Measurements from ENCODE around the gene ZNF593OS.
A peak's percentile ranks its signal among the peaks of the same experiment; 100 is the strongest.

The ZNF593OS gene

DNA sequence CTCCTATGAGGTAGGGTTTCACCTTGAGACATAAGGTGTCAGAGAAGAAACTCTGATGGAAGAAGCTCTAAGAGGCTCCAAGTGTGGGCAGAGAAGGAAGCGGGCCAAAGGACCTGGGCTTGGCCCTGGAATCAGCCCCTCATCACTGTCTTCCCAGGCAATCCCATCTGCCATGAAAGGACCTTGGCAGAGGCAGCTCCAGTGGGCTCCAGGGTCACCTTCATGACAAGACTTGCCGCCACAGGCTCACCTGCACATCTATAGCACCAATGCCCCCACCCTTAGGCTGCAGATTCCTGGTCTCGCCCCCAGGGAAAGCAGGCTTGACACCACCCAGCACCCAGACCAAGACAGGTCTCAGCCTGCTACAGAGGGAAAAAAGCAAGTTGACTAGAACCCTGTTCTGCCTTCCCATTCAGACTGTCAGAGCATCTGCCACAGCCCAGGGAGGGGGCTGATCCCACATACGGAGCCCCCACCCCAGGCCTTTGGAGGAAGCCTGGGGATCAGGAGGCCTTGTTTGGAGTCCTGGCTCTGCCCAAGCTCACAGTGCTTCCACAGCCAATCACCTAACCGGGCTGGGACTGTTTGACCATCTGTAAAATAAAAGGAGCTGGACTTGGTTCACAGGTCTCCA is 13.2 kb downstream of the ZNF593OS start:
- no peak for DNase-seq

DNA sequence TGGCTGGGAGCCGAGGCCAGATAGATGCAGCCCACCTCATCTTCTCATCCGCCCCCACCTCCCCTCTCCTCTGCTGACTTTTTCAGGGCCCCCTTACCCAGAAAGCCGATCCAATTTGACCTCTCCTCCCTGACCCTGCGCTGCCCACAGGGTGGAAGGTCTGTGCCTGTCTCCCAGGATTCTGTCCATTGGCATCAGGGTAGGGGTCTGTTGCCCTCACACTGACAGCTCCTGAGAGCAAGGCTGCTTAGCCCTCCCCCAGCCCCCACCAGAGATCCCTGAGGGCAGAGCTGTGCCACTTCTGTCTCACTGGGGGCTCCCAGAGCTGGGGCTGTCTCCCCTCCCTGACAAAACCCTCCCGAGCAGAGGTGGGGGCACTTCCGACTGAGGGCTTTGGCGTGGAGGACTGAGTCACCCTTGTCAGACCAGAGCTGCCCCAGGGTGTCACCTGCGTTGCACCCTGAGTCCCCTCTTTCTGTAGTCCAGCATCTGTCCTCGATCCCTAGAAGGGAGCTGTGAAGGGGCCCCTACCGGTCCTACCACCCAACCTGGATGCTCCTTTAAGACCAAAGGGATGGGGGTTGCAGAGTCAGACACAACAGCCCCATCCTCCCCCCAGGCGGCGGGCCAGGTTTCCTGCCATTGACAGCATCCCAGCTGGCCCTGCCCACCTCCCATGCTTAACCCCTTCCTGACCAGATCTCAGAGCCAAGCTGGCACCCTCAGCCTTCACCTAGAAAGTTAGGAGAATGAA is 15.2 kb downstream of the ZNF593OS start:
- DNase-seq, result no peak

DNA sequence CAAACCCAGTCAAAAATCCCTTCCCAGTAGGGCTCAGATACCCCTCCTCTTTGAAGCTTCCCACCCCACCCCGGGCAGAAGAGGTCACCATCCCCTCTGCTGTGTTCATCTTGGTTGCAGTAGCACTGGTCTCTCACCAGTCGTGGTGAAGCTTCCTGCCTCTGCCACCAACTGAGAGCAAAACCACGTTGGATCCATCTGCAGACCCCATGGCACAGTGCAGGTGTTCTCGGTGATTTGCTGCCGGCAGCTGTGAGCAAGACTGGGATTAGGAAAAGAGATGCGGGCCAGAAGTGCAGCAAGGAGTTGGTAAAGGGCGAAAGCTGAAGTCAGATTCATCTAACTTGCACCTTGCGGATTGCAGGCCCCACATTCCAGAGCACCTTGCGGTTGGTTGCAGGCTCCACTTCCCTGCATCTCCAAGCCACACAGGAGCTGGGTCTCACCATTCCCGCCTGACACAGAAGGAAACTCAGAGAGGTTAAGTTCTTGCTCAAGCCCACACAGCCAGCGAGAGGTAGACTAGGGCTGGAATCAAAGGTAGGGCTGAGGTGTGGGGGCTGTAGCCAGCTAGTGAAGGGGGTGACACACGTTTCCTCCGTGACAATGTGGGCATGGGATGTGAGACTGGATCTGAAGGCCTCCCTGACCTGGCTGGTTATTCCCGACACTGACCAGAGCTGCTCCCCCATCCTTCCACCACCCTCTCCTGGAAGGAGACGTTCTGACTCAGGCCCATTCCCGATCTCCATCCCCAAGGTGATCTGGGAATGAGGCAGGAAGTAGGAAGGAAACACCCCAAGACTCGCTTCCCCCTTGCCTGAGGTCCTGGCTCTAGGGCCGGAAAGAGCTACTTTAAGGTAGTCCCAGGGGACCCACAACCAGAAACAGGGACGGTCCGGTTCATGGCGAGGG is 16.0 kb downstream of the ZNF593OS start:
- DNase-seq, result no peak

DNA sequence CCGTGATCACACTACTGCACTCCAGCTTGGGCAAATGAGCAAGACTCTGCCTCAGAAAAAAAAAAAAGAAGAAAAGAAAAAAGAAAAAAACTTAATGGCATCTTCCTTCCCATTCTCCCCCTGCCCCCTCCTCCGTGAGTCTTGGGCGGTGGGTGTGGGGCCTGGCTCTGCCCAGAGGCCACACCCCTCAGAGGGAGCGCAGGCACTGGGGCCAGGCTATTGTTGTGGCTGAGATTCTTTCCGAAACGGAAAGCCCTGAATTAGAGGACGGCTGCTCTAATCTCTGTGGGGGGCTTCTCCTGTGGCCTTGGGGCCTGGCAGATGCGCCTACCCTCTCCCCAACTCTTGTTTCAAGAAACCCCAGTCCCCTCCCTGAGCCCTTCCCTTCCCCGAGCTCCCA is 16.9 kb downstream of the ZNF593OS start:
- no peak for DNase-seq

DNA sequence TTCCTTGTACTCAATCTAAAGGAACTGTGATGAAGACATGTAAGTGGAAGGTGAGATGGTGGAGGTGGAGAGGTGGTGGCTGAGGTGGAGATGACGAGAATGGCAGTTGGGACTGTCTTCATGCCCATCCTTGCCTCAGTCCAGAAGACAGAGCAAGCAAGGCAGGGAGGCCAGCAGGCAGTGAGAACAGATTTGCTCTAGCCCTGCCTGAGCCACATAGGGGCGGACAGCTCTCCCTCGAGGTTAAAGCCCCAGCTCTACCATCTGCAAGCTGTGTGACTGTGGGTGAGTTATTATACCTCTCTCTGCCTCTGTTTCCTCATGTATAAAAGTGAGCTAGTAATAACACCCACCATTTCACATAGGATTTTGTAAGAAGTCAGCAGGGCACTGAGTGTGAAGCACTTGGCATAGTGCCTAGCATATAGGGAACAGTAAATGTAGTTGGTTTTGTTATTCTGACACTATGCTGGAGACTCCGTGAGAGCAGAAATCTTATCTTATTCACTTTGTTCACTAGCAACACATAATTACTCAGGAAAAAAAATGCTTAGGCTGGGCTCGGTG is 17.6 kb downstream of the ZNF593OS start:
- DNase-seq, result no peak

DNA sequence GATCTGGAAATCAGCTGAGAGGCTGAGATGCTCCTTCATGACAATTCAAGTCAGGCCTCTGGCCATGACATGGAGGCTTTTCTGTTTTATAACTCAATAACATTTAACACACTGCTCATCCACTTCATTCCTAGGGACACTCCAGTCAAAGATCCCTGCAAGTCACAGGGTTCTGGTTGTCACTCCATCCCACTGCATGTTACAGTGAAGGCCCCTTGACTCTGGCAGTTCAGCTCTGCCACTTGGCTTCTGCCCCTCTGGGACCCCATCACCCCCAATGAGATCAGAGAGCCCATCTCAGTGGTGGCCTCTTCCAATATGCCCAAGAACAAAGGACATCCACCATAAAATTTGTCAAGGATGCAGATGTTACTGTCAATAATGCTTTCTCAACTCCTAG is 22.7 kb downstream of the ZNF593OS start:
- DNase-seq, result no peak

DNA sequence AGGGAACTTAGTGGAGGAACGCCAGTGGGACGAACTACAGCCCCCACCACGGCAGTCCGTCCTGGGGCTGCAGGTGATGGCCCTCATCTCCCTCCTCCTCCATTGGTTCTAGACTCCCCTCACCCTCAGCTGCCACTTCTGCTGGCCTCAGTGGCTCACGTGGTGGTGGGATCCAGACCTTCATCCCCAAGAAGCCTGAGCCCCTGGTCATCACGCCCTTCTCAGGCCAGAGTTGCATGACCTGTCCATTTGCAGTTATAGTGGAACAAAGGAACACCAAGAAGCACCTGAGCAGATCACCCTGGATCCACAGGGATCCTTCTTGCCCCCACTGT is 25.7 kb downstream of the ZNF593OS start:
- no peak for DNase-seq

DNA sequence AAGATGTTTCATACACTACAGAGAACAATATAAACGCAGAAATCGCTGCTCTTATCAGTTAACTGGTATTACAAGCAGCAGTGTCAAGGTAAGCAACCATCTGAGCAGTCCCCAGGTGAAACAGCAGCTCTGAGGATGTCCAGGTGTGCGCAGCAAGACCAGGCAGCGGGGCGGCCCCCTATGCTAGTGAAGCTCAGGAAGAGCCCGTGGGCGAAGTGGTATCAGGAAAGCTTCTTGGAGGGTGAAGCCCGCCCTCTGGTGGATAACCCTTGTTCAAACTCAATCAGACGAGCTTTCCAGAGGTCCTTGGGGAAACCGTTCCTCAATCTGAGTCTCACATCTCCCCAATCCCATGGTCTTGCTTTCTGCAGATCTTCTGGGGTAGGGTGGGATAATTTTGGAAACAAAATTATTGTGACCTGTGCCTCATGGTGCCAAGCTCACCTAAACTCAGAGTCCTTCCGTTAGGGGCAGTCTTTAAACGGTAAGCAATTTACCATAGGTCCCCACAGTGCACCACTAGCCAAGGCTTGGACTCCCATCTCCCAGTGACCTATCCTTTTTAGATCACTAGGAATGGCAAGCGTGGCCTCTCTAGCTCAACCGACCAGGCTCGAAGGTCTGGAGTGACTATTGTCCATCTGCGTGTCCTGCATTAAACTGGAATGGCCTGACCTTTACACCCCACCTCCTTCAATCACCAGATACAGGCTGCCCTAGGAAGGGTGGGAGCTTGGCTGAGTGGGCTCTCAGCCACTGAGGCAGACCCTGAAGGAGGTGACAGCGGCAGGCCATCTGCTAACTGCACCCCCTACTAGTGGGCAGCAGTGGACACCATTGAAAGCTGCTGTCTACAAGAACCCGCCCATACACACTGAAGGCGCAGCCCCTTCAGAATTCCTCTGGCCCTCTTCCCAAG is 26.3 kb downstream of the ZNF593OS start:
- DNase-seq, result peak; percentile 93

DNA sequence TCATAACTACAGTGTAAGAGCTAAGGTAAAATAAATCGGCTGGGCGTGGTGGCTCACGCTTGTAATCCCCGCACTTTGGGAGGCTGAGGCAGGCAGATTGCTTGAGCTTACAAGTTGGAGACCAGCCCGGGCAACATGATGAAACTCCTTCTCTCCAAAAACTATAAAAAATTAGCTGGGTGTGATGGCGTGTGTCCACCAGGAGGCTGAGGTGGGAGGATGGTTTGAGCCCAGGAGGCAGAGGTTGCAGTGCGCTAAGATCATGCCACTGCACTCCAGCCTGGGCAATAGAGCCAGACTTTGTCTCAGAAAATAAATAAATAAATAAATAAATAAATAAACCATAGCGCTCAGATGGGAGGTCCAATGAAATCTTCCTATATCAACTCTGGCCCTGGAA is 29.5 kb downstream of the ZNF593OS start:
- no peak for DNase-seq

DNA sequence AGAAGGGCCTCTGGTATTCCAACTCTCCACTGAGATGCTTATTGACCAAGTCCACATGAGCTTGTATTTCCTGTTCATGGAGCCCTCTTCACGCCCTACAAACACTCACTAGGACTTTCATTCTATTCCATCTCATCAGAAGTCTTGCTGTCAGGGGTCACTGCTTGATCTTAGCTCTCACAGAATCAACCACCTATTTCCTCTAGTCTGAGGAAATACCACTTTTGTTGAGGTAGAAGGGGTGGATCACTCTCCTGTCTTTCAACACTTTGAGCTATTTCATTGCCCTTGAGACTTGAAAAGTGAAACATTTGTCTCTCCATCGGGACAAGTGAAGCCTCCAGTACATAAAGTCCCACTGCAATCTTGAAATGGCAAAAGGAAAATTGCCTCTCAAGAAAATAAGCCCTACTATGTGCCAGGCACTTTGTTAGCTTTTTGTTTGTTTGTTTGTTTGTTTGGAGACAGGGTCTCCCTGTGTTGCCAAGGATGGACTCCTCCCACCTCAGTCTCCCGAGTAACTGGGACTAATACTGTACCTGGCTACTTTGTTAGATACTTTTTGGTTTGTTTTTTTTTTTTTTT is 32.6 kb downstream of the ZNF593OS start:
- no peak for DNase-seq

DNA sequence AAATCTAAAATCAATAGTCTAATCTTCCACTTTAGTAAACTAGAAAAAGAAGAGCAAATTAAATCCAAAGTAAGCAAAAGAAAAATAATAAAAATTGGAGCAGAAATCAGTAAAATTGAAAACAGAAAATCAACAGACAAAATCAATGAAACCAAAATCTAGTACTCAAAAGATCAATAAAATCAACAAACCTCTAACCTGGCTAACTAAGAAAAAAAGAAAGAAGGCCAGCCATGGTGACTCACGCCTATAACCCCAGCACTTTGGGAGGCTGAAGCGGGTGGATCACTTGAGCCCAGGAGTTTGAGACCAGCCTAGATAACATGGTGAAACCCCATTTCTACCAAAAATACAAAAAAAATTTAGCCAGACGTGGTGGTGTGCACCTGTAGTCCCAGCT is 37.2 kb downstream of the ZNF593OS start:
- no peak for DNase-seq

DNA sequence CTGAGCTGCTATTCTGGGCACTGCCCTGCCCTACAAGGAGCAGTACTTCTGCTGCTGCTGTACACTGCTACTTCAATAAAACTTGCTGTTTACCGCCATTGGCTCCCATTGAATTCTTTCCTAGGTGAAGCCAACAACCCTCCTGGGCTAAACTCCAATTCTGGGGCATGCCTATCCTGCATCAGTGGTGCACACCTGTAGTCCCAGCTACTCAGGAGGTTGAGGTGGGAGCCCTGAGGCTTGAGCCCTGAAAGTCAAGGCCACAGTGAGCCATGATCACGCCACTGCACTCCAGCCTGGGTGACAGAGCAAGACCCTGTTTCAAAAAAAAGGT is 38.8 kb downstream of the ZNF593OS start:
- DNase-seq, result no peak

DNA sequence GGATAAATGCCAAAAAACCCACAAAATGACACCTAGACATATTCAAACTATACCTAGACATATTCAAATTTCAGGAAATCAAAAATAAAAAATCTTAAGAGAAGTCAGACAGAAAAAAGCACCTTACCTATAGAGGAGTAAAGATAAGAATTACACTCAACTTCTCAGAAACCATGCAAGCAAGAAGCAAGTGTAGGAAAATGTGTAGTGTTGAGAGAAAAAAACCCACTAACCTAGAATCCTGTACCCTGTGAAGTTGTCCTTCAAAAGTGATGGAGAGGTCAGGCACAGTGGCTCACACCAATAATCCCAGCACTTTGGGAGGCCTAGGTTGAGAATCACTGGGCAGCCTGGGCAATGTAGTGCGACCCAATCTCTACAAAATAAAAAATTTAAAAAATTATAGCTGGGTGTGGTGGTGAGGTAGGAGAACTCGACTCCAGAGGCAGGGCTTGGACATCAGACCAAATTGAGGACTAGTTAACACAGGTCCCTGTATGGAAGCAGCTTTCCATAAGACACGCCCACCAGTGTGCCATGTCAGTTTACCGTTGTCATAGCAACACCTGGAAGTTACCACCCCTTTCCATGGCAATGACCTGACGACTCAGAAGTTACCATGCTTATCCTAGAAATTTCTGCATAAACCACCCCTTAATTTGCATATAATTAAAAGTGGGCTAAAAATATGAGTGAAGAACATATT is 39.4 kb downstream of the ZNF593OS start:
- no peak for DNase-seq

DNA sequence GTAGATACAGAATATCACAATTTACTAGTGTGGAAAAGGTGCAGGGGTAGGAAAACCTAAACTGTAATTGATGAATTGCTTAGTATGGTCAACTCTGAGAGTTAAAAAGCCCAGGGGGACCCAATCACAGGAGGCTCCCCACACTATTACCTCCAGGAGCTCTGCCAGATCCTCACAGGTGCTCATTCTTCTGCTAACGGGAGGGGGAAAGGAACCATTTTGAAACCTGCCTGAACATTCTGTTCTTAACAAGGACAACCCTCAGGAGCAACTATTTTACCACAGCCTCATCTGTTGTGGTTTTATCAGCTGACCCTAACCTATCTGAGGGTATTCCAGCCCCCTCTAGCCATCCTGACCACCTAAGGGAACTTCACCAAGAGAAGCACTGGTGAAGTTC is 40.9 kb downstream of the ZNF593OS start:
- no peak for DNase-seq

DNA sequence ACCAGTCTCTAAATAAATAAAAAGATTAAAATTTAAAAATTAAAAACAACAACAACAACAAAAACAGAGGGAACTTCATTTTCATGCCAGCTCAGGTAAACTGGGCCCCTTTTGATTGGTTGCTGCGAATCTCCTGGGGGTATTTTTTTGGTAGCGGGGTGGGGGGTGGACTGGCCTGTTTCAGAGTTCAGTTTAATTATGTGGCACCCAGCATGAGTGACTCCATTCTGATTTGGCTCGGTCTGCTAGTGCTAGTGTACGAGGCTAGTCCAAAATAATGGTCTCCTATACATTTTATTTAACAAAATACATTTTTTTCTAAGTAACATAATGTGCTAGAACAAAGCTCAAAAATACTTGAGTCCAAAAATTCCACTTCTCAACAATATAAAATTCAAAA is 41.9 kb downstream of the ZNF593OS start:
- no peak for DNase-seq

DNA sequence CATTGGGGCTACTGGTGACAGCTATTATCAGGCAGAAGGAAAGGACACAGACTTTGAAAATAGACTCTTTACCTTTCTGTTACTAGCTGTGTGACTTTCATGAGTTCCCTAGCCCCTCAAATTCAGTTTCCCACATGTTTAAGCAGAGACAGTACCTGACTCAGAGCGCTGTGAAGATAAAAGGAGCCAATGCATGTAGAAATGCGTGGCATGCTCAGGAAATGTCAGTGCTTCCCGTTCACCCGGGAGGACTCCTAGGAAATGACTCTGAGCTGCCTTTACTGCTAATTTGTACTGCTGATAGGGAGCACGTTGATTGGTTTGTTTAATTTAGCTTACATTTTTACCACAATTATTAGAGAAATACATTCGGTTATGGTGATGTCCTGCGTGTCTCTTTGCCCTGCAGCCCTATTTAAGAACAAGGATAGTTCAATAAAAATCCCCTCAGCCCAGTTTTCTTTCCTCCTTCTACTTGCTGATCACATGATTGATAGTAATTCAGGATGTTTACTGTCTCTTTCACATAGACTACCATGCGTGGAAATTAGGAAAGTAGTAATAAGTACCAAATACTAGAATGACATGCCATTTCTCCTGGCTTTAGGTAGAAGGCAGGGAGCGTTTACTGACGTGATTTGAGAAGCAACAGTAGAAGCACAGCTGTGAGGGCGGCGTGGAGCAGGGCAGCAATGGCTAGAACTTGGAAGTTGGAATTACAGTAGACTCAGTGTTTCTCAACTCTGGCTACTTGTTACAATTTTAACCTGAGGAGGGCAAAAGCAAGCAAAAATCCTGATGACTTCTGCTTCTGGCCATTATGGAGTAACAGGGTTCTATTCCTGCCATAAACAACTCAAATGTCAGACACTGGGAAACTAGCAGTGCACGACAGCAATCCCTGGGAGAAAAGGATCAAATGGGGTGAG is 44.1 kb downstream of the ZNF593OS start:
- no peak for DNase-seq

DNA sequence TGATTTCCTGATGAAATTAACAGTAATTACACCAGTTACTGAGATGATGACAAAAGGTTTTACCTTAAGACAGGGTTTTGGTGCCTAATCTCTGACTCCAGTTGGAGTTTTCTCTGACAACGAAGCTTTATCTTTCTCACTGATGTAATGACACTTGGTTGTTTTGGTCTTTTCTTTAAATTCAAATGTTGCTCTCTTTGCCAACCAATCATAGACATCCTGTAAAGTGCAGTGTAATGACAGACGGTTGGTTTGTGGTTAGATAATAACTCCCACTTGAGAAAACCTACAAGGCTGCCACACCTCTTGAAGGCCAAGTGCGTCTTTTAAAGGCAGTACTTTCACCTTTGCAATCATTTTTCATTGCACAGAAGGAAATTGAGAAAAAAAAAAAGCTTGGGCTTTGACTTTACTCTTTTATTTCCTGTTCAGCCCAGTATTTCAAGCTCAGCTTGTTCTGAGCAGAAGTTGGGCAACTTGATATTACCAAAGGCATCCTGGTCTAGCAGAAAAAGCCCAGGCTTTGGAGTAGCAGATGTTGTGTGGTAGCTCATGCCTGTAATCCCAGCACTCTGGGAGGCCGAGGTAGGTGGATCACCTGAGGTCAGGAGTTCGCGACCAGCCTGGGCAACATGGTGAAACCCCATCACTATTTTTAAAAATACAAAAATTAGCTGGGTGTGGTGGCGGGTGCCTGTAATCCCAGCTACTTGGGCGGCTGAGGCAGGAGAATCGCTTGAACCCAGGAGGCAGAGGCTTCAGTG is 45.1 kb downstream of the ZNF593OS start:
- DNase-seq, result peak; percentile 92

DNA sequence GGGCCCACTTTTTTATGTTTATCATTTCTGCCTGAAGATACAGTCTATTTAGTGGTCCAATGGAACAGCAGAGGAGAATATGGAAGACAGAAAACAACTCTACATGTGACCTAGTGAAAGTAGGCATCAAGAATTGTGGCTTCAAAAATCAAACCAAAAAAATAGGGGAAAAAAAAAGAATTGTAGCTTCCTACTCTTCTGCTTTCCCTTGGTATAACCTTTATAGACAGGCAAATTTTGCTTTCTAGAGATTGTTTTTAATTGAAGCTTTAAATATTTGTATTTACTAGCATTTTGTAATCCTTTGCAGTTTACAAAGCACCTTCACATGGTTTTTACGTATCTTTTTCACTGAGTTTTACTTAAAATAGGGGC is 45.7 kb downstream of the ZNF593OS start:
- DNase-seq, result no peak

DNA sequence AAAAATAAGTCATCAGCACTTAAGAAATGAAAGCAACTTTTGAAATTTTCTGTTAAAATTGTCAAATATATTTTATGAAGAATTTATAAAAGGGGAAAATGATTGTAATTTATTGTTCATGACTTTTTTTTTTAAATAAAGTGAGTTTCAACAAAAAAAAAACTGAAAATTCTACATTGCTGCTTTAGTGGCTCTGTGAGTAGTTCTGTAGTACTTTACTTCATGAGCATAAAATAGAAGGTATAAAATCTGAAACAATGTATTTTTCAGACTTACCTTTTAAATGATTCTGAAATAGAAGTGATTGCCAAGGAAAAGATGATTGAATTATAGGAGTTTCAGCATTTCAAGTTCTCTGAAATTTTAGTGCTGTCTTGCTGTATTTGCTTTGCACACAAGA is 46.2 kb downstream of the ZNF593OS start:
- DNase-seq, result no peak

Measured in NCI-H1105 treated with DMSO at 0.1 percent for 48 hours (cell line).